ENCODE data around the gene HMG20B. TPM values are rescaled to one million over a fixed set of nuclear protein-coding genes. Genes with fewer than 3 reads are reported as not detected.

The HMG20B gene
- polyA plus RNA-seq, 1 of the 3 experiments (the other 2 are of a cell fraction) = 92.0 TPM

DNA sequence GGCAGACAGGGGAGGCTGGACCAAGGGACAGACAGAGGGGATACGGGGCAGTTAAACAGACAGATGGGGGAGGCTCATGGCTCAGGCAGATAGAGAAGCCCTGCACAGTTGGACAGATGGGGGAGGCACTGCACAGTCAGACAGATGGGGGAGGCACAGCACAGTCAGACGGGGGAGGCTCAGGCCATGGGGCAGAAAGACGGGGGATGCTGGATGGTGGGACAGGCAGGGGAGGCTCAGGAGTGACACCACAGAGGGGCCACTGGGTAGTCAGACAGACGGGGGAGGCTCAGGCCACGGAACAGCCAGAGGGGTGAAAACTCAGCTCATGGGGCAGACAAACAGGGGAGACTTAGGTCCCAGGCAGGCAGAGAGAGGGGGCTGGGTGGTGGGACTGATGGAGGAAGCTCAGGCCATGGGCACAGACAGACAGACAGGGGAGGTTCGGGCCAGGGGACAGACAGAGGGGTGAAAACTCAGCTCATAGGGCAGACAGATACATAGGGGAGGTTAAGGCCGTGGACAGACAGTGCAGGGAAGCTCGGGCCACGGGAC is 16.2 kb upstream of the HMG20B start:
- no peak overlapping the region for H3K27ac ChIP-seq (ENCODE audit: low read depth in 2 of 2, low read length in 1 of 2)
- no peaks in the 10 kb centered on the region for H3K36me3 ChIP-seq (replicated peaks in 1 of 2; ENCODE audit: control insufficient read depth in 1 of 2, insufficient read depth in 2 of 2, low read length in 1 of 2)
- ChIA-PET CTCF (interaction anchor here (0.9 to 7.3 kb wide), 7 partner anchors 10 to 281 kb away, joined by 3 to 73 read pairs (median 5); partner anchors contain the start of gene TEKTIP1), POLR2A (interaction anchor here (0.6 to 1.1 kb wide), 3 partner anchors 17 to 206 kb away, joined by 3 to 5 read pairs (median 3); no protein-coding TSS in a partner anchor)
- H2AFZ ChIP-seq (ENCODE audit: low read depth) = peak overlapping the region; percentile 99; the same call in 1 of the 2 replicates
- peaks cover 11% of the 10 kb centered on the region; the same call in 1 of the 2 replicates for H4K20me1 ChIP-seq (ENCODE audit: insufficient read depth)
- peak overlapping the region; percentile 58 for H3K9ac ChIP-seq
- H3K79me2 ChIP-seq (ENCODE audit: insufficient read depth) = peaks cover 55% of the 10 kb centered on the region
- no peak for DNase-seq
- TF ChIP-seq CHD2 (IDR thresholded peaks at IDR 0.05; ENCODE audit: low read length, partially characterized antibody) = no peak
- 38% methylated on average over 9 of the region's 9 CpGs for WGBS (ENCODE audit: low lambda C conversion rate)
- peak overlapping the region; percentile 97 for H3K4me2 ChIP-seq
- no peaks in the 10 kb centered on the region for H3F3A ChIP-seq (replicated peaks; ENCODE audit: insufficient read depth)
- no peaks in the 10 kb centered on the region for H3K9me2 ChIP-seq
- peaks cover 3 to 15% of the 10 kb centered on the region in 2 experiments; a peak in 1 of 4 replicates for H3K4me1 ChIP-seq (ENCODE audit: control insufficient read depth in 1 of 2, insufficient read depth in 2 of 2, low read depth in 1 of 2, low read length in 1 of 2)
- H3K27me3 ChIP-seq (ENCODE audit: insufficient read depth) = no peaks in the 10 kb centered on the region
- no peaks in the 10 kb centered on the region for H3K9me3 ChIP-seq
- peak overlapping the region; percentile 67 to 98 for H3K4me3 ChIP-seq (ENCODE audit: low read depth in 2 of 2, low read length in 1 of 2)

DNA sequence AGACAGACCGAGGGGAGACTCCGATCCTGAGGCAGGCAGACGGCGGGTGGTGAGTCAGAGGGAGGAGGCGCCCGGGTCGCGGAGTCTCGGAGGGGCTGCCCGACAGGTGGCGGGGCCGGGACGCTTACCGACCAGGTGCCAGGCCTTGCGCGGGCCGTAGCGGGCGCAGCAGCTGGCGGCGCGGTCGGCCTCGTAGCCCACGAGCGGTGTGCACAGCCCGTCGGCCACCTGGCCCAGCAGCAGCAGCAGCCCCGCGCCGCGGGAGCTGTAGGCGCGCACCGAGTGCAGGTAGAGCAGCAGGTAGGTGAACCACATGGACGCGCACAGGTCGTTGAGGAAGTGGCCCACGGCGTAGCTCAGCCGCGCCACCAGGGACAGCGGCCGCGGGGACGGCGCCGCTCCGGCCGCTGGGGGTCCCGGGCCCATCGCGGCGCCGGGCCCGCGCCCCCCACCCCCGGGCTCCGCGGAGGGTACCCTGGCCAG is 15.7 kb upstream of the HMG20B start:
- WGBS (ENCODE audit: low lambda C conversion rate) = 0% methylated on average over 6 of the region's 60 CpGs
- no peaks in the 10 kb centered on the region for H3K27me3 ChIP-seq (ENCODE audit: insufficient read depth)
- peak overlapping the region; percentile 99; the same call in 1 of the 2 replicates for H2AFZ ChIP-seq (ENCODE audit: low read depth)
- ChIA-PET POLR2A (interaction anchor here (0.6 to 1.1 kb wide), 3 partner anchors 17 to 206 kb away, joined by 3 to 5 read pairs (median 3); no protein-coding TSS in a partner anchor), CTCF (interaction anchor here (0.8 to 7.3 kb wide), 8 partner anchors 10 to 281 kb away, joined by 3 to 73 read pairs (median 4); partner anchors contain the start of gene TEKTIP1)
- peaks cover 3 to 15% of the 10 kb centered on the region in 2 experiments; a peak in 1 of 4 replicates for H3K4me1 ChIP-seq (ENCODE audit: control insufficient read depth in 1 of 2, insufficient read depth in 2 of 2, low read depth in 1 of 2, low read length in 1 of 2)
- H3K9ac ChIP-seq = peak overlapping the region; percentile 58
- peak; percentile 74 for DNase-seq
- H3K27ac ChIP-seq (ENCODE audit: low read depth in 2 of 2, low read length in 1 of 2) = no peak overlapping the region; a peak in 1 of 4 replicates
- H3K9me3 ChIP-seq = no peaks in the 10 kb centered on the region
- peaks cover 49% of the 10 kb centered on the region for H3K79me2 ChIP-seq (ENCODE audit: insufficient read depth)
- no peaks in the 10 kb centered on the region for H3K36me3 ChIP-seq (replicated peaks in 1 of 2; ENCODE audit: control insufficient read depth in 1 of 2, insufficient read depth in 2 of 2, low read length in 1 of 2)
- TF ChIP-seq, protein P1, sequence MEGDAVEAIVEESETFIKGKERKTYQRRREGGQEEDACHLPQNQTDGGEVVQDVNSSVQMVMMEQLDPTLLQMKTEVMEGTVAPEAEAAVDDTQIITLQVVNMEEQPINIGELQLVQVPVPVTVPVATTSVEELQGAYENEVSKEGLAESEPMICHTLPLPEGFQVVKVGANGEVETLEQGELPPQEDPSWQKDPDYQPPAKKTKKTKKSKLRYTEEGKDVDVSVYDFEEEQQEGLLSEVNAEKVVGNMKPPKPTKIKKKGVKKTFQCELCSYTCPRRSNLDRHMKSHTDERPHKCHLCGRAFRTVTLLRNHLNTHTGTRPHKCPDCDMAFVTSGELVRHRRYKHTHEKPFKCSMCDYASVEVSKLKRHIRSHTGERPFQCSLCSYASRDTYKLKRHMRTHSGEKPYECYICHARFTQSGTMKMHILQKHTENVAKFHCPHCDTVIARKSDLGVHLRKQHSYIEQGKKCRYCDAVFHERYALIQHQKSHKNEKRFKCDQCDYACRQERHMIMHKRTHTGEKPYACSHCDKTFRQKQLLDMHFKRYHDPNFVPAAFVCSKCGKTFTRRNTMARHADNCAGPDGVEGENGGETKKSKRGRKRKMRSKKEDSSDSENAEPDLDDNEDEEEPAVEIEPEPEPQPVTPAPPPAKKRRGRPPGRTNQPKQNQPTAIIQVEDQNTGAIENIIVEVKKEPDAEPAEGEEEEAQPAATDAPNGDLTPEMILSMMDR (IDR thresholded peaks at IDR 0.05) = peak; percentile 22; the same call in 1 of the 2 replicates
- TF ChIP-seq, protein P2, sequence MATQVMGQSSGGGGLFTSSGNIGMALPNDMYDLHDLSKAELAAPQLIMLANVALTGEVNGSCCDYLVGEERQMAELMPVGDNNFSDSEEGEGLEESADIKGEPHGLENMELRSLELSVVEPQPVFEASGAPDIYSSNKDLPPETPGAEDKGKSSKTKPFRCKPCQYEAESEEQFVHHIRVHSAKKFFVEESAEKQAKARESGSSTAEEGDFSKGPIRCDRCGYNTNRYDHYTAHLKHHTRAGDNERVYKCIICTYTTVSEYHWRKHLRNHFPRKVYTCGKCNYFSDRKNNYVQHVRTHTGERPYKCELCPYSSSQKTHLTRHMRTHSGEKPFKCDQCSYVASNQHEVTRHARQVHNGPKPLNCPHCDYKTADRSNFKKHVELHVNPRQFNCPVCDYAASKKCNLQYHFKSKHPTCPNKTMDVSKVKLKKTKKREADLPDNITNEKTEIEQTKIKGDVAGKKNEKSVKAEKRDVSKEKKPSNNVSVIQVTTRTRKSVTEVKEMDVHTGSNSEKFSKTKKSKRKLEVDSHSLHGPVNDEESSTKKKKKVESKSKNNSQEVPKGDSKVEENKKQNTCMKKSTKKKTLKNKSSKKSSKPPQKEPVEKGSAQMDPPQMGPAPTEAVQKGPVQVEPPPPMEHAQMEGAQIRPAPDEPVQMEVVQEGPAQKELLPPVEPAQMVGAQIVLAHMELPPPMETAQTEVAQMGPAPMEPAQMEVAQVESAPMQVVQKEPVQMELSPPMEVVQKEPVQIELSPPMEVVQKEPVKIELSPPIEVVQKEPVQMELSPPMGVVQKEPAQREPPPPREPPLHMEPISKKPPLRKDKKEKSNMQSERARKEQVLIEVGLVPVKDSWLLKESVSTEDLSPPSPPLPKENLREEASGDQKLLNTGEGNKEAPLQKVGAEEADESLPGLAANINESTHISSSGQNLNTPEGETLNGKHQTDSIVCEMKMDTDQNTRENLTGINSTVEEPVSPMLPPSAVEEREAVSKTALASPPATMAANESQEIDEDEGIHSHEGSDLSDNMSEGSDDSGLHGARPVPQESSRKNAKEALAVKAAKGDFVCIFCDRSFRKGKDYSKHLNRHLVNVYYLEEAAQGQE (IDR thresholded peaks at IDR 0.05; ENCODE audit: low read depth, low read length) = 0 out of 2 replicates have a peak, but pooled peaks have one; percentile 64
- TF ChIP-seq, protein P3, sequence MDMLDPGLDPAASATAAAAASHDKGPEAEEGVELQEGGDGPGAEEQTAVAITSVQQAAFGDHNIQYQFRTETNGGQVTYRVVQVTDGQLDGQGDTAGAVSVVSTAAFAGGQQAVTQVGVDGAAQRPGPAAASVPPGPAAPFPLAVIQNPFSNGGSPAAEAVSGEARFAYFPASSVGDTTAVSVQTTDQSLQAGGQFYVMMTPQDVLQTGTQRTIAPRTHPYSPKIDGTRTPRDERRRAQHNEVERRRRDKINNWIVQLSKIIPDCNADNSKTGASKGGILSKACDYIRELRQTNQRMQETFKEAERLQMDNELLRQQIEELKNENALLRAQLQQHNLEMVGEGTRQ (IDR thresholded peaks at IDR 0.05; ENCODE audit: borderline replicate concordance, low read depth, low read length) = no peak
- 0 out of 2 replicates have a peak, but pooled peaks have one; percentile 17 for TF ChIP-seq SIN3A (IDR thresholded peaks at IDR 0.05; ENCODE audit: borderline replicate concordance, low read depth, low read length)
- H3K4me2 ChIP-seq = peak overlapping the region; percentile 97
- H4K20me1 ChIP-seq (ENCODE audit: insufficient read depth) = peaks cover 11% of the 10 kb centered on the region; the same call in 1 of the 2 replicates
- H3K4me3 ChIP-seq (ENCODE audit: low read depth in 2 of 2, low read length in 1 of 2) = peak overlapping the region; percentile 67 to 98
- no peaks in the 10 kb centered on the region for H3K9me2 ChIP-seq
- no peaks in the 10 kb centered on the region for H3F3A ChIP-seq (replicated peaks; ENCODE audit: insufficient read depth)
